Calu3 (cell line): ENCODE results near the gene PPP1R2B. TPM values are rescaled to one million over a fixed set of nuclear protein-coding genes. Genes with fewer than 3 reads are reported as not detected.

Source experiments
- BruUV-seq: library from RNA; stranded (reverse); fragments of 400-500 nt; replicated peaks from 2 replicates; lab custom pipeline; 2021; lab: Mats Ljungman, UMichigan
- CTCF ChIA-PET: fragments of 300-600 bp; sonication (Branson Sonifier 250); formaldehyde crosslinking; loops from one replicate; lab custom pipeline; 2022; ENCODE audit warnings: antibody characterized with exemption; lab: Charles Lee
- DNase-seq: peaks from one replicate; pipeline ENCODE4 v3.0.0; 2022
- H3K27ac Mint-ChIP-seq: one replicate; pipeline ENCODE4 v1.8.0; 2022; ENCODE audit warnings: mixed read lengths; ENCODE audit not compliant: unreplicated experiment
- H3K27me3 Mint-ChIP-seq: one replicate; pipeline ENCODE4 v1.8.0; 2022; ENCODE audit warnings: mixed read lengths; ENCODE audit not compliant: unreplicated experiment
- H3K36me3 Mint-ChIP-seq: one replicate; pipeline ENCODE4 v1.8.0; 2022; ENCODE audit warnings: mild to moderate bottlenecking, moderate library complexity, mixed read lengths; ENCODE audit not compliant: insufficient read depth, unreplicated experiment
- H3K4me1 Mint-ChIP-seq: one replicate; pipeline ENCODE4 v1.8.0; 2022; ENCODE audit warnings: mild to moderate bottlenecking, low read depth, mixed read lengths; ENCODE audit not compliant: unreplicated experiment
- H3K4me3 Mint-ChIP-seq: one replicate; pipeline ENCODE4 v1.8.0; 2022; ENCODE audit warnings: mild to moderate bottlenecking, low read depth, moderate library complexity, mixed read lengths; ENCODE audit not compliant: unreplicated experiment
- H3K9me3 Mint-ChIP-seq: one replicate; pipeline ENCODE4 v1.8.0; 2022; ENCODE audit warnings: low read depth, mixed read lengths; ENCODE audit not compliant: unreplicated experiment
- intact Hi-C: fragments of 100-400 bp; cut with micrococcal nuclease; formaldehyde crosslinking; loops from one replicate; pipeline ENCODE4 v1.10.0; 2022; ENCODE audit not compliant: unreplicated experiment
- total RNA-seq: library from RNA; stranded (reverse); gene quantifications from 2 replicates; pipeline ENCODE4 v1.2.3, GENCODE V29; 2022
- TF ChIP-seq, protein P1 (sequence below): fragments of 200-600 bp; IDR thresholded peaks from one replicate; pipeline ENCODE4 v1.8.0; 2022; ENCODE audit warnings: antibody characterized with exemption; ENCODE audit not compliant: unreplicated experiment

Gene PPP1R2B
- total RNA-seq, 1 experiment from 2014 or later: not detected

DNA sequence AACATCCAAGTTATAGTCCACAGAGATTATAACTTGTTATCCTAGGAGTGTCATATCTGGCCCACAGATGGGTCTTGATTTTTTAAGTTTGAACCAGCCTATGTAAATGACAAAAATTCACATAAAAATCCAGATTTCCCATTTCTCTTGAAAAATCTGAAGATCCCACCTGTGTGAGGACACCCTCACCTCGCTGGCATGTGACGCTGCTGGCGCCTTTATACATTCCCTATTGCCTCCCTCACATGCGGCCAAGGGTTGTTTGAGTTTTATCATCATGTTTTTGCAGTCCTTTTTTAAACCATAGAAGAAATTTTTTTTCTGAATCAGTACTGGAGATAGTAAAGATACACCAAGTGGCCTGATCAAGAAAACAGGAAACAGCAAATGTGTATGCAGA lies 25.9 kb upstream of the PPP1R2B start:
- CTCF ChIA-PET: interaction anchor here (0.7 to 1.0 kb wide), 3 partner anchors 308 to 880 kb away, joined by 3 to 5 read pairs (median 4); no protein-coding TSS in a partner anchor
- Mint-ChIP-seq H3K36me3 (no peaks in the 10 kb centered on the region), H3K9me3 (peaks cover 2% of the 10 kb centered on the region), H3K4me1 (no peaks in the 10 kb centered on the region), H3K27ac (no peak overlapping the region), H3K4me3 (no peak overlapping the region), H3K27me3 (no peaks in the 10 kb centered on the region)
- intact Hi-C loops: loop anchor here (2.0 to 10.0 kb wide), 2 partner anchors 881 to 1679 kb away; no protein-coding TSS in a partner anchor
- BruUV-seq: no TSS peak
- no peak for DNase-seq
- TF ChIP-seq, protein P1, sequence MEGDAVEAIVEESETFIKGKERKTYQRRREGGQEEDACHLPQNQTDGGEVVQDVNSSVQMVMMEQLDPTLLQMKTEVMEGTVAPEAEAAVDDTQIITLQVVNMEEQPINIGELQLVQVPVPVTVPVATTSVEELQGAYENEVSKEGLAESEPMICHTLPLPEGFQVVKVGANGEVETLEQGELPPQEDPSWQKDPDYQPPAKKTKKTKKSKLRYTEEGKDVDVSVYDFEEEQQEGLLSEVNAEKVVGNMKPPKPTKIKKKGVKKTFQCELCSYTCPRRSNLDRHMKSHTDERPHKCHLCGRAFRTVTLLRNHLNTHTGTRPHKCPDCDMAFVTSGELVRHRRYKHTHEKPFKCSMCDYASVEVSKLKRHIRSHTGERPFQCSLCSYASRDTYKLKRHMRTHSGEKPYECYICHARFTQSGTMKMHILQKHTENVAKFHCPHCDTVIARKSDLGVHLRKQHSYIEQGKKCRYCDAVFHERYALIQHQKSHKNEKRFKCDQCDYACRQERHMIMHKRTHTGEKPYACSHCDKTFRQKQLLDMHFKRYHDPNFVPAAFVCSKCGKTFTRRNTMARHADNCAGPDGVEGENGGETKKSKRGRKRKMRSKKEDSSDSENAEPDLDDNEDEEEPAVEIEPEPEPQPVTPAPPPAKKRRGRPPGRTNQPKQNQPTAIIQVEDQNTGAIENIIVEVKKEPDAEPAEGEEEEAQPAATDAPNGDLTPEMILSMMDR: no peak

DNA sequence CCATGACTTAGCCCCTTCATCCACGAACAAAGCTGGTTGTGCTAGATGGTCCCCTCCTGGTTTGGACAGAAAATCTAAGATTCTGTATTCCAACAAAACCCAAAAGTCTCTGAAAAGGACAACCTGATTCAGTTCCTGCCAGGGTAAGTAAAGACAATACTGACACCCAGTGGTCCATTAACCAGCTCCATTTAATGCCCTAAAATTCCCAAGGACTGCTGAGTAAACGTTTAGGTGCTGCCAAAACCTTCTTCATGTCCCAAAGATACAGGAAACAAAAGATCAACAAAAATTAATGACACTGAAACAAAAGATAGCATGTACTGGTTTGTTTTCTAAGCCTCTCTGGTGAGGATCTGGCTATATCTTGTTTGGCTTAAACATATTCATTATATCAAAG lies 25.3 kb upstream of the PPP1R2B start:
- Mint-ChIP-seq H3K27me3 (no peaks in the 10 kb centered on the region), H3K9me3 (peaks cover 2% of the 10 kb centered on the region), H3K4me3 (no peak overlapping the region), H3K36me3 (no peaks in the 10 kb centered on the region), H3K27ac (no peak overlapping the region), H3K4me1 (no peaks in the 10 kb centered on the region)
- intact Hi-C loops: loop anchor here (2.0 to 10.0 kb wide), 2 partner anchors 882 to 1680 kb away; no protein-coding TSS in a partner anchor
- DNase-seq: peak; percentile 36
- BruUV-seq: no TSS peak
- TF ChIP-seq, protein P1: no peak
- CTCF ChIA-PET: interaction anchor here (0.6 to 1.0 kb wide), 3 partner anchors 62 to 881 kb away, joined by 3 to 4 read pairs (median 3); no protein-coding TSS in a partner anchor

DNA sequence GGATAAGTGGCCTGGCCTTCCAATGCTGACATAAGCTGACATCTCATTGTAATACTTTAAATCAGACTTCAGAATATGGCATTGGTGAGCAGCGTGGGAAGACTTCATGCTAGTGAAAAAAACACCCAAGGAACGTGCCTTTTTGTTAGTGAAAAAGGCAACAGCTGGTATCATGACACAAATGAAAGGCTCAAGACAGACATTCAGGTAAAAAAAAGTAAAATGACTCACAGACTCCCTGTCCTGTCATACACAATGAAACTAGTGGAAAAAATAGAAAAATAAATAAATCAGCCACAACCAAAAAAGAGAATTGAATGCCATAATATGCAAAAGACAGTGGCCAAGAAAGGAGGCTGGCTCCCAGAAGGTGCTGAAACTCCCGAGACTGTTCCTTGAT lies 24.4 kb upstream of the PPP1R2B start:
- Mint-ChIP-seq H3K4me1 (no peaks in the 10 kb centered on the region), H3K27me3 (no peaks in the 10 kb centered on the region), H3K4me3 (no peak overlapping the region), H3K9me3 (peaks cover 2% of the 10 kb centered on the region), H3K36me3 (no peaks in the 10 kb centered on the region), H3K27ac (no peak overlapping the region)
- DNase-seq: no peak
- BruUV-seq: no TSS peak
- TF ChIP-seq, protein P1: no peak
- intact Hi-C loops: loop anchor here (2.0 to 10.0 kb wide), 2 partner anchors 883 to 1681 kb away; no protein-coding TSS in a partner anchor
- CTCF ChIA-PET: no interaction called here

DNA sequence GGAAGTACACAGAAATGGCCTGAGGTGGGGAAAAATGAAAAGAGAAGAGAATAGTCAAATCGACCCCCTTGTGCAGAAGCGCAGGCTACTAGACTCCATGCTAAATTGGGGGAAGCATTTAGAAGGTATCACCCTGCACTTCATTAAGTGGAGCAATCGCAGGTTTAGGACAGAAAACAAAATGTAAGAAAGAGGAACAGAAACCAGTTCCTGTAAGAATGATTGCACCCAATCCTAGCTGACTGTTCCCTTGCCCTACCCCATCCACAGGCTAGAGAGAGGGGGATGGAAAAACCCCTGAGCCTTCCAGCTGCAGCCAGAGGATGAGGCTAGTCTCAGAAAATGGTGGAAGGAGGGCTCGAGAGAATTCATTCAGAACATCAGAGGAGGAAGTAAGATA lies 23.9 kb upstream of the PPP1R2B start:
- Mint-ChIP-seq H3K36me3 (no peaks in the 10 kb centered on the region), H3K4me1 (no peaks in the 10 kb centered on the region), H3K9me3 (peaks cover 2% of the 10 kb centered on the region), H3K27me3 (no peaks in the 10 kb centered on the region), H3K27ac (no peak overlapping the region), H3K4me3 (no peak overlapping the region)
- CTCF ChIA-PET: no interaction called here
- TF ChIP-seq, protein P1: no peak
- intact Hi-C loops: loop anchor here (10.0 kb wide), 1 partner anchor 1681 kb away; no protein-coding TSS in a partner anchor
- DNase-seq: no peak
- no TSS peak for BruUV-seq
